IMR-90 (cell line): Measurements from ENCODE around the gene RARS1. TPM values are rescaled to one million over a fixed set of nuclear protein-coding genes. Genes with fewer than 3 reads are reported as not detected.

Source experiments
- ATAC-seq: fragments of 200-7000 bp; cut with Tn5 transposase; 2 replicates; pipeline ENCODE4 v1.9.1; 2020; ENCODE audit warnings: low read depth, mild to moderate bottlenecking, moderate library complexity
- BruUV-seq: library from RNA; stranded (reverse); fragments of 400-500 nt; replicated peaks from 2 replicates; lab custom pipeline; 2021; lab: Mats Ljungman, UMichigan
- CTCF ChIA-PET: fragments of 300-600 bp; formaldehyde crosslinking; extraction: SDS; loops from one replicate; lab custom pipeline; 2021; ENCODE audit warnings: antibody characterized with exemption; lab: Yijun Ruan, JAX
- POLR2A ChIA-PET: fragments of 300-600 bp; sonication (Branson Sonifier 250); formaldehyde crosslinking; loops from one replicate; lab custom pipeline; 2022; ENCODE audit warnings: antibody characterized with exemption; ENCODE audit not compliant: unreplicated experiment; lab: Charles Lee
- DNase-seq: peaks from one replicate; pipeline ENCODE4 v3.0.0; 2013
- H2AFZ ChIP-seq: replicated peaks from 2 replicates; pipeline ENCODE3; 2013; ENCODE audit warnings: low read length, mild to moderate bottlenecking; ENCODE audit not compliant: poor library complexity
- H2AK5ac ChIP-seq: 2 replicates; pipeline ENCODE4 v1.6.1; 2013; ENCODE audit warnings: low read depth, low read length, inconsistent platforms
- H2AK9ac ChIP-seq: replicated peaks from 2 replicates; pipeline ENCODE3; 2013; ENCODE audit warnings: mild to moderate bottlenecking, low read depth, low read length, moderate library complexity; ENCODE audit not compliant: poor library complexity
- H2BK120ac ChIP-seq: 2 replicates; pipeline ENCODE4 v1.6.1; 2013; ENCODE audit warnings: low read depth, low read length, inconsistent platforms
- H2BK15ac ChIP-seq: 3 replicates; pipeline ENCODE4 v1.6.1; 2013; ENCODE audit warnings: low read depth, low read length, inconsistent platforms
- H2BK20ac ChIP-seq: 2 replicates; pipeline ENCODE4 v1.6.1; 2013; ENCODE audit warnings: low read depth, mild to moderate bottlenecking, inconsistent platforms, low read length, moderate library complexity
- H2BK5ac ChIP-seq: 2 replicates; pipeline ENCODE4 v1.6.1; 2013; ENCODE audit warnings: mild to moderate bottlenecking, low read depth, low read length, inconsistent platforms; ENCODE audit not compliant: poor library complexity, severe bottlenecking
- H3K14ac ChIP-seq: replicated peaks from 2 replicates; pipeline ENCODE4 v1.6.1; 2013; ENCODE audit warnings: low read depth, low read length, inconsistent platforms
- H3K18ac ChIP-seq: 2 replicates; pipeline ENCODE4 v1.6.1; 2013; ENCODE audit warnings: low read depth, low read length, control low read depth
- H3K23ac ChIP-seq: 2 replicates; pipeline ENCODE4 v1.6.1; 2013; ENCODE audit warnings: low read depth, low read length, inconsistent platforms
- H3K27ac ChIP-seq: 2 replicates; pipeline ENCODE4 v1.5.1; 2013; ENCODE audit warnings: mild to moderate bottlenecking, control low read depth, low read length; ENCODE audit not compliant: insufficient read depth
- H3K27me3 ChIP-seq: 2 replicates; pipeline ENCODE4 v1.6.1; 2013; ENCODE audit warnings: low read length; ENCODE audit not compliant: control insufficient read depth, insufficient read depth
- H3K36me3 ChIP-seq: 2 replicates; pipeline ENCODE4 v1.6.1; 2013; ENCODE audit warnings: low read length, mixed read lengths; ENCODE audit not compliant: control insufficient read depth, insufficient read depth
- H3K4ac ChIP-seq: 2 replicates; pipeline ENCODE4 v1.6.1; 2013; ENCODE audit warnings: low read depth, low read length, inconsistent platforms
- H3K4me1 ChIP-seq: 2 replicates; pipeline ENCODE4 v1.6.1; 2013; ENCODE audit warnings: low read length, mixed read lengths; ENCODE audit not compliant: control insufficient read depth, insufficient read depth
- H3K4me2 ChIP-seq: 2 replicates; pipeline ENCODE4 v1.6.1; 2013; ENCODE audit warnings: low read depth, mild to moderate bottlenecking, control low read depth, low read length, moderate library complexity
- H3K4me3 ChIP-seq: 2 replicates; pipeline ENCODE4 v1.5.1; 2013; ENCODE audit warnings: low read depth, mild to moderate bottlenecking, control low read depth, low read length, moderate library complexity; ENCODE audit not compliant: insufficient read depth
- H3K56ac ChIP-seq: 2 replicates; pipeline ENCODE4 v1.6.1; 2013; ENCODE audit warnings: low read length, inconsistent platforms; ENCODE audit not compliant: insufficient read depth; ENCODE audit errors: extremely low read depth
- H3K79me1 ChIP-seq, 2 experiments: 2 replicates each; pipeline ENCODE4 v1.6.1; 2013; ENCODE audit warnings: low read length in 2 of 2, inconsistent platforms in 1 of 2, low read depth in 1 of 2
- H3K9ac ChIP-seq: 2 replicates; pipeline ENCODE4 v1.6.1; 2013; ENCODE audit warnings: low read depth, low read length, control low read depth
- H3K9me1 ChIP-seq: 2 replicates; pipeline ENCODE4 v1.6.1; 2013; ENCODE audit warnings: low read length, inconsistent platforms; ENCODE audit not compliant: insufficient read depth
- H3K9me3 ChIP-seq: 2 replicates; pipeline ENCODE4 v1.6.1; 2013; ENCODE audit warnings: low read length; ENCODE audit not compliant: control insufficient read depth, insufficient read depth
- H4K20me1 ChIP-seq: 2 replicates; pipeline ENCODE4 v1.6.1; 2013; ENCODE audit warnings: low read length, inconsistent platforms; ENCODE audit not compliant: insufficient read depth
- H4K5ac ChIP-seq: 2 replicates; pipeline ENCODE4 v1.6.1; 2013; ENCODE audit warnings: mild to moderate bottlenecking, low read depth, low read length, control low read depth
- H4K8ac ChIP-seq, 2 experiments: 2 replicates each; pipeline ENCODE4 v1.6.1; 2013; ENCODE audit warnings: low read depth in 2 of 2, low read length in 2 of 2, control low read depth in 1 of 2, inconsistent platforms in 1 of 2
- H4K91ac ChIP-seq: 2 replicates; pipeline ENCODE4 v1.6.1; 2013; ENCODE audit warnings: low read depth, low read length, inconsistent platforms; ENCODE audit not compliant: insufficient read depth
- BHLHE40 ChIP-seq: fragments of 150-350 bp; IDR thresholded peaks from 2 replicates; pipeline ENCODE4 v1.6.1; 2016; ENCODE audit warnings: mild to moderate bottlenecking, low read depth, low read length
- CEBPB ChIP-seq: IDR thresholded peaks from 2 replicates; pipeline ENCODE4 v1.6.1; 2012; ENCODE audit warnings: low read depth, low read length, improper control_type of control experiment
- NFE2L2 ChIP-seq: fragments of 150-350 bp; IDR thresholded peaks from 2 replicates; pipeline ENCODE4 v1.6.1; 2016; ENCODE audit warnings: low read depth, mild to moderate bottlenecking, low read length
- RFX5 ChIP-seq: IDR thresholded peaks from 2 replicates; pipeline ENCODE4 v1.8.0; 2012; ENCODE audit warnings: low read depth, mild to moderate bottlenecking, low read length, moderate library complexity
- WGBS, 2 experiments: methylation state at CpG; one replicate each; pipeline versions ENCODE4 v1.1.5 to v1.1.7; 2013; ENCODE audit warnings: missing lambda C conversion rate in 2 of 2; ENCODE audit not compliant: insufficient read length in 1 of 2; ENCODE audit errors: extremely low coverage in 2 of 2; 5-methylcytosine and 5-hydroxymethylcytosine counted together
- dilution Hi-C: fragments of 300-500 bp; cut with HindIII; formaldehyde crosslinking; loops from one replicate; pipeline ENCODE4 v1.14.3; 2018; ENCODE audit warnings: low sequenced_read_pairs; ENCODE audit not compliant: unreplicated experiment
- in situ Hi-C: fragments of 300-500 bp; cut with MboI; formaldehyde crosslinking; loops from 3 replicates; pipeline ENCODE4 v1.14.3; 2019; ENCODE audit warnings: low sequenced_read_pairs, inconsistent platforms, mixed read lengths
- intact Hi-C: fragments of 100-400 bp; cut with micrococcal nuclease; formaldehyde crosslinking; loops from 2 replicates; pipeline ENCODE4 v1.10.0; 2022
- polyA plus RNA-seq, 3 experiments: library from polyadenylated mRNA; depleted of rRNA; stranded (reverse); fragments of >200 nt; gene quantifications; 2 replicates each; pipeline ENCODE4 v1.2.3, GENCODE V29; 2012; ENCODE audit warnings: low replicate concordance in 1 of 3
- total RNA-seq: library from RNA; depleted of rRNA; stranded (reverse); fragments of >200 nt; gene quantifications from 2 replicates; pipeline ENCODE4 v1.2.3, GENCODE V29; 2012

The RARS1 gene
- total and polyA plus RNA-seq, 2 of the 4 experiments (the other 2 are of a cell fraction) = 80.4 to 153 TPM

- no peak for TF ChIP-seq CEBPB
- TF ChIP-seq NFE2L2 = no peak
- no peak for TF ChIP-seq RFX5
Observed at GRCh38 chr5:168443950-168444700, 42.1 kb upstream of the RARS1 start (continued).

- H3K14ac ChIP-seq = no peak overlapping the region
- no peak overlapping the region for H4K91ac ChIP-seq
- CTCF ChIA-PET = no interaction called here
- H4K20me1 ChIP-seq = no peaks in the 10 kb centered on the region
- H3K18ac ChIP-seq = no peak overlapping the region
- H3K27me3 ChIP-seq = no peaks in the 10 kb centered on the region
- H3K56ac ChIP-seq = no peak overlapping the region
- no CpG with 5 or more reads among the region's 10 CpGs for WGBS, 2 experiments
- no peak for TF ChIP-seq BHLHE40
- peaks cover 10% of the 10 kb centered on the region for H3K36me3 ChIP-seq
- H2BK15ac ChIP-seq = no peak overlapping the region
- intact Hi-C loops = no loop called here
- H2AK9ac ChIP-seq = no peak overlapping the region
- no peak for DNase-seq
- no peaks in the 10 kb centered on the region for H3K79me1 ChIP-seq
- POLR2A ChIA-PET = no interaction called here
- ATAC-seq = no peak
- H3K9ac ChIP-seq = no peak overlapping the region
- H3K4ac ChIP-seq = no peak overlapping the region
- no peak overlapping the region for H3K27ac ChIP-seq
- H4K8ac ChIP-seq = no peak overlapping the region
- dilution Hi-C loops = no loop called here
- no peak overlapping the region for H2BK120ac ChIP-seq
- no peak overlapping the region for H2AFZ ChIP-seq
- H3K4me3 ChIP-seq = no peak overlapping the region
- in situ Hi-C loops = loop anchor here (25.0 kb wide), 1 partner anchor 160 kb away; the partner anchor contains the start of gene WWC1
- no peak overlapping the region for H2BK20ac ChIP-seq
- no peak overlapping the region for H3K4me2 ChIP-seq
- H2BK5ac ChIP-seq = no peak overlapping the region
- no peak overlapping the region for H3K23ac ChIP-seq
- no TSS peak for BruUV-seq
- no peak overlapping the region for H2AK5ac ChIP-seq
- H4K5ac ChIP-seq = no peak overlapping the region
- H3K9me1 ChIP-seq = no peaks in the 10 kb centered on the region
- H3K4me1 ChIP-seq = peaks cover 2% of the 10 kb centered on the region; the same call in 1 of the 2 replicates
- H3K9me3 ChIP-seq = no peaks in the 10 kb centered on the region
Observed at GRCh38 chr5:168446983-168447619, 39.2 kb upstream of the RARS1 start.
